ENCODE results near the gene B3GNT4.

DNA sequence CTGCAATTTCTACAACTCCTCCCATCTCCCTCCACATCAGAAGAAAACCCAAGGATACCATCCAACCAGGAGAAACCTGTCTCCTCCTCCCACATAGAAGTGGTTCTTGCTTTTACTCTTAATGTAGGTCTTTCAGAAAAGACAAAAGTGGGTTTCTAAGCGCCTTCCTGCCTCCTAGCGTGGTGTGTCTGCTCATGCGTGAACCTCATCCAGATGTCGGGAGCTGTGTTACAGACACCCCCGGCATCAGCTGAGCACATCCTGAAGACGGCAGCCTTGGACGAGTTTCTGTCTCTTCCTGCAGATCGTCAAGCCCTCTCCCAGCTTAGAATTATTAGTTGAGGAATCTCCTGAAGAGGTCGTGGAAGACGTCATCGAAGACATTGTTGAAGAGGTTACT, 11.1 kb upstream of the B3GNT4 start:
- TF ChIP-seq, protein P1, sequence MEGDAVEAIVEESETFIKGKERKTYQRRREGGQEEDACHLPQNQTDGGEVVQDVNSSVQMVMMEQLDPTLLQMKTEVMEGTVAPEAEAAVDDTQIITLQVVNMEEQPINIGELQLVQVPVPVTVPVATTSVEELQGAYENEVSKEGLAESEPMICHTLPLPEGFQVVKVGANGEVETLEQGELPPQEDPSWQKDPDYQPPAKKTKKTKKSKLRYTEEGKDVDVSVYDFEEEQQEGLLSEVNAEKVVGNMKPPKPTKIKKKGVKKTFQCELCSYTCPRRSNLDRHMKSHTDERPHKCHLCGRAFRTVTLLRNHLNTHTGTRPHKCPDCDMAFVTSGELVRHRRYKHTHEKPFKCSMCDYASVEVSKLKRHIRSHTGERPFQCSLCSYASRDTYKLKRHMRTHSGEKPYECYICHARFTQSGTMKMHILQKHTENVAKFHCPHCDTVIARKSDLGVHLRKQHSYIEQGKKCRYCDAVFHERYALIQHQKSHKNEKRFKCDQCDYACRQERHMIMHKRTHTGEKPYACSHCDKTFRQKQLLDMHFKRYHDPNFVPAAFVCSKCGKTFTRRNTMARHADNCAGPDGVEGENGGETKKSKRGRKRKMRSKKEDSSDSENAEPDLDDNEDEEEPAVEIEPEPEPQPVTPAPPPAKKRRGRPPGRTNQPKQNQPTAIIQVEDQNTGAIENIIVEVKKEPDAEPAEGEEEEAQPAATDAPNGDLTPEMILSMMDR (IDR thresholded peaks at IDR 0.05) = no peak
- no peak for TF ChIP-seq POLR2A (IDR thresholded peaks at IDR 0.05)
